KMS-11 (cell line): ENCODE measurements around the gene KCNQ1OT1.
"Not testable (repeated sequence)": the region's sequence is repeated elsewhere in the genome, so short reads cannot be mapped to it uniquely, and the experiment has no call there.

ENCODE experiments used
- H2AFZ ChIP-seq: fragments of 200-600 bp; sonication (generic); 2 replicates; pipeline ENCODE4 v1.6.1; 2016; ENCODE audit warnings: antibody characterized with exemption, mixed run types, low read depth
- H3K27ac ChIP-seq: fragments of 200-600 bp; sonication (generic); 2 replicates; pipeline ENCODE4 v1.6.1; 2016; ENCODE audit warnings: mild to moderate bottlenecking, mixed run types
- H3K27me3 ChIP-seq: fragments of 200-600 bp; sonication (generic); 2 replicates; pipeline ENCODE4 v1.6.1; 2017; ENCODE audit warnings: mild to moderate bottlenecking, low read depth, mixed run types, moderate library complexity; ENCODE audit not compliant: insufficient read depth
- H3K36me3 ChIP-seq: fragments of 200-600 bp; sonication (generic); 2 replicates; pipeline ENCODE4 v1.6.1; 2017; ENCODE audit warnings: mild to moderate bottlenecking, mixed run types; ENCODE audit not compliant: insufficient read depth
- H3K4me1 ChIP-seq: fragments of 200-600 bp; sonication (generic); 2 replicates; pipeline ENCODE4 v1.6.1; 2016; ENCODE audit warnings: mild to moderate bottlenecking, low read depth, mixed run types; ENCODE audit not compliant: poor library complexity, severe bottlenecking
- H3K4me2 ChIP-seq: fragments of 200-600 bp; sonication (generic); 2 replicates; pipeline ENCODE4 v1.7.0; 2016; ENCODE audit warnings: mild to moderate bottlenecking, mixed run types
- H3K4me3 ChIP-seq: fragments of 200-600 bp; sonication (generic); IDR thresholded peaks from 2 replicates; pipeline ENCODE4 v1.6.1; 2017; ENCODE audit warnings: low read depth, low read length, mixed read lengths; ENCODE audit not compliant: insufficient read depth
- H3K79me2 ChIP-seq: fragments of 200-600 bp; sonication (generic); 2 replicates; pipeline ENCODE4 v1.6.1; 2016; ENCODE audit warnings: low read depth, mixed run types; ENCODE audit not compliant: insufficient read depth
- H3K9ac ChIP-seq: fragments of 200-600 bp; sonication (generic); 2 replicates; pipeline ENCODE4 v1.6.1; 2016; ENCODE audit warnings: mild to moderate bottlenecking, mixed run types
- H4K20me1 ChIP-seq: fragments of 200-600 bp; sonication (generic); 2 replicates; pipeline ENCODE4 v1.6.1; 2016; ENCODE audit warnings: mild to moderate bottlenecking, mixed run types; ENCODE audit not compliant: insufficient read depth
- CTCF ChIP-seq: fragments of 200-600 bp; sonication (generic); conservative IDR thresholded peaks from 2 replicates; pipeline ENCODE4 v1.6.1; 2017; ENCODE audit warnings: low read depth, mild to moderate bottlenecking, antibody characterized with exemption, low read length, moderate library complexity, mixed read lengths

The KCNQ1OT1 gene

GRCh38 chr11:2644844-2645778 lies 54.7 kb downstream of the KCNQ1OT1 start:
- no peak overlapping the region for H3K4me2 ChIP-seq
- H3K27me3 ChIP-seq = no peaks in the 10 kb centered on the region
- H2AFZ ChIP-seq = no peak overlapping the region
- H4K20me1 ChIP-seq = no peaks in the 10 kb centered on the region
- H3K4me1 ChIP-seq = no peaks in the 10 kb centered on the region
- no peaks in the 10 kb centered on the region for H3K79me2 ChIP-seq
- H3K4me3 ChIP-seq = no peak overlapping the region
- H3K9ac ChIP-seq = no peak overlapping the region
- H3K27ac ChIP-seq = no peak overlapping the region
- TF ChIP-seq CTCF = no peak
- no peaks in the 10 kb centered on the region for H3K36me3 ChIP-seq

GRCh38 chr11:2643746-2644145 lies 56.0 kb downstream of the KCNQ1OT1 start:
- H3K79me2 ChIP-seq = no peaks in the 10 kb centered on the region
- H3K27me3 ChIP-seq = no peaks in the 10 kb centered on the region
- no peaks in the 10 kb centered on the region for H4K20me1 ChIP-seq
- no peak overlapping the region for H3K27ac ChIP-seq
- H2AFZ ChIP-seq = no peak overlapping the region
- no peak overlapping the region for H3K9ac ChIP-seq
- no peak overlapping the region for H3K4me3 ChIP-seq
- TF ChIP-seq CTCF = no peak
- H3K4me2 ChIP-seq = no peak overlapping the region
- H3K36me3 ChIP-seq = no peaks in the 10 kb centered on the region
- no peaks in the 10 kb centered on the region for H3K4me1 ChIP-seq

GRCh38 chr11:2641623-2642022 lies 58.2 kb downstream of the KCNQ1OT1 start:
- H3K27me3 ChIP-seq = no peaks in the 10 kb centered on the region
- no peaks in the 10 kb centered on the region for H4K20me1 ChIP-seq
- no peaks in the 10 kb centered on the region for H3K79me2 ChIP-seq
- no peak overlapping the region for H3K9ac ChIP-seq
- no peak for TF ChIP-seq CTCF
- H3K4me1 ChIP-seq = no peaks in the 10 kb centered on the region
- no peak overlapping the region for H2AFZ ChIP-seq
- no peak overlapping the region for H3K4me3 ChIP-seq
- no peaks in the 10 kb centered on the region for H3K36me3 ChIP-seq
- no peak overlapping the region for H3K27ac ChIP-seq
- no peak overlapping the region for H3K4me2 ChIP-seq

GRCh38 chr11:2639763-2640162 lies 60.0 kb downstream of the KCNQ1OT1 start:
- not testable (repeated sequence) for H3K9ac ChIP-seq, H3K4me2 ChIP-seq, H4K20me1 ChIP-seq, H3K79me2 ChIP-seq, H3K4me3 ChIP-seq, H3K27ac ChIP-seq, H2AFZ ChIP-seq, H3K27me3 ChIP-seq, H3K36me3 ChIP-seq, H3K4me1 ChIP-seq

GRCh38 chr11:2631161-2631560 lies 68.6 kb downstream of the KCNQ1OT1 start:
- H3K4me2 ChIP-seq = no peak overlapping the region

More at GRCh38 chr11:2631161-2631560, 68.6 kb downstream of the KCNQ1OT1 start:
- TF ChIP-seq CTCF = no peak
- Histone ChIP-seq H3K79me2 (no peaks in the 10 kb centered on the region), H3K27me3 (no peaks in the 10 kb centered on the region), H3K4me3 (no peak overlapping the region), H2AFZ (no peak overlapping the region), H3K27ac (no peak overlapping the region), H3K36me3 (no peaks in the 10 kb centered on the region), H4K20me1 (no peaks in the 10 kb centered on the region), H3K9ac (no peak overlapping the region), H3K4me1 (no peaks in the 10 kb centered on the region)
